AG08396 (cell line): ENCODE measurements around the gene ADGRL2.

Experiments
- DNase-seq: peaks from one replicate; pipeline ENCODE4 v3.0.0; 2012; ENCODE audit warnings: low spot score, mixed read lengths

Gene ADGRL2

DNA sequence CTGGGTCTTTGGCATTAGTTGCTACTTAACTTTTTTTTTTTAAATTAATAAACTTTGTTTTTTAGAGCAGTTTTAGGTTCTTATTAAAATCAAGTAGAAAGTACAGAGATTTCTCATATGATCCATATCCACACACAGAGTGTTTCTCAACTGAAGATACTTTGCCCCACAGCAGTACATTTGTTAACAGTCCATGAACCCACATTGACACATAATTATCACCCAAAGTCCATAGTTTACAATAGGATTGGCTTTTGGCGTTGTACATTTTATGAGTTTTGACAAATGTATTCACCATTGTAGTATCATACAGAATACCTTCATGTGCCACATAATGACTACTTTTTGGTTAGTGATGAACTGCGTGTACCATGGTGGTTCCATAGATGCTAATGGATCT, 106.8 kb downstream of the ADGRL2 start:
- DNase-seq = no peak

DNA sequence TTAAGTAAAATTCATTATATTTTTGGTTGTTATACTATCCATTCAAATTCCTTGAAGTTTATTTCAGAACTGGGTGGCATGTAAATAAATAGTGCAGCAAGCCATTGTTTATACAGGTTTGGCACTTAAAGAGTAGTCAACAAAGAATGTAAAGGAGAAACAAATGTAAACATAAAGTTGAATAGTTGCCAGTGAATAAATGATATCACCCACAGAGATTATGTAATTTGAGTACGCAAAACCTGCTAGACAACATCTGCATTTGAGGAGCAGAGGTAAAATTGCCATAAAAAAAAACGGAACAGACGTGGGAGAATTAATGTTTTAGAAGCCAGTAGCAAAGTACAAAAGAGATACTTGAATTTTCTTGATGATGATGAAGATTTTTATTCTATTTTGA, 111.6 kb downstream of the ADGRL2 start:
- no peak for DNase-seq

DNA sequence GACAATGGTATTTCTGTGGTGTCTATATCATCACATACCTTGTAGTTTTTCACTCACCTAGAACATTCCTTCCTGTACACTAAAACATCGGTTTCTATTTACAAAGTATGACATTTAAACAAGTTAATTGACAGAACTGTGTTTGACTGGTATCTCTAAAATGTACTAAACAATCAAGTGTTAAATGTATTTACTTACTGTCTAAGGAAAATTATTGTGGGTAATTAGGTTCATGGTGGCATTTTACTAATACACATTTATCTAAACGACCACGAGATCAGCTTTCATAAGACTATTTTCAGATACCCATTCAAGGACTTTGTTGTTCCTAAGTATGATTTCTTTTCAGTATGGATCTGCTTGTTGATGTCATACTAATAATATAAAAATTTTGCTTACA, 115.2 kb downstream of the ADGRL2 start:
- no peak for DNase-seq

DNA sequence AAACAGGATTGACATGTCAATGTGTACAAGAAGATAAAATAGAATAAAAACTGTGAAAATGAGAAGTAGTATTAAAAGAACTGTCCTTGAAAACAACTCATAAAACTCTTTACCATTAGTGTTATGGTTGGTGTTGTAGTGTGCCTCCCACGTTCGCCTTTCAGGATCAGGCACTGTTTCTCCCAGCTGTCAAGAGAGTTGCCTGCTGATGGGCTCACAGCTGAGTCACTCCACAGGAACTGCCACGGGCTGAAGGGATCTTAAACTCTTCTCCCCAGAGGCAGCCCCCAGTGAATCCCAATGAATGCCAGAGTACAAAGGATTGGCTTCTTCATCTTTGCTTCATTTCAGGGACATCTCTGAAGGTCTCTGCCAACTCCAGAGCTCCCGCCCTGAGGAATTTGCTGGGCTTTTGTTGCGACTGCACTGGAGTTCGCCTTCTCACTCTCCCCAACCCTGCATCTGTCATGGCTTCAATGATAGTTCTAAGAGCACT, 119.6 kb downstream of the ADGRL2 start:
- DNase-seq = peak; percentile 18

DNA sequence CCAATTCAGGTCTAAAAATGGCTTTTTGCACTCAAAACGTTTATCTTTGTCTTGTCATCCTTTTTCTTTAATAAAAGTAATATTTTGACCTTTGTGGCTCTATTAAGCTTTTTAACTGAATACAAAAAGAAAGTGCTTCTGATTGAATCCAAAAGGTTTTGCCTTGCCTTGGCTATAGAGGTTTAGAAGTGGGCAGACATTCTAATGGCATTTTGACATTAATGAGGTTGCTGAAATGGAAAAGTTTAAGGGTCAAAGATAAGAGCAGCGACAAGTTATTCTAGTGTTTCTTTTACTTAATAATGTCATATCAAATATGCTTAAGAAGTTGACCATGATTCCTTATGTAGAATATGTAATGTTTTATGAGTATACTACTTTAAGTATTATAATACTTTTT, 120.2 kb downstream of the ADGRL2 start:
- DNase-seq = no peak

DNA sequence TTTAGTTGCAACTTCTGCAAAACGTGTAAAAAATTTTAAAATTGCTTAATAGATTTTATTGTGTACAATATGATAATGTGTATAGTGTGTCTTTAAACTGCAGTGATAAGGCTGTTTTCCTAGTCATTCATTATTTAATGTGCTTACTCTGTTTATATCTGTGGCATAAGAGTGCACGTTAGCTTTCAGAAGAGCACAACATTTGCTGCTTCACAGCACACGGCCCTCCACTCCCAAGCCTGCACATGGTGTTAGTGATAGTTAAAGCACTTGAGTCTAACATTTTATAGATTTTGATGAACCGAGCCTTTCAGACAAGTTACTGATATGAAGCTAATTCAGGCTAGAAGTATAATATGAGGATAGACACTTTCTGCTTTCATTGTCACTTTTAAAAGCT, 120.6 kb downstream of the ADGRL2 start:
- no peak for DNase-seq

DNA sequence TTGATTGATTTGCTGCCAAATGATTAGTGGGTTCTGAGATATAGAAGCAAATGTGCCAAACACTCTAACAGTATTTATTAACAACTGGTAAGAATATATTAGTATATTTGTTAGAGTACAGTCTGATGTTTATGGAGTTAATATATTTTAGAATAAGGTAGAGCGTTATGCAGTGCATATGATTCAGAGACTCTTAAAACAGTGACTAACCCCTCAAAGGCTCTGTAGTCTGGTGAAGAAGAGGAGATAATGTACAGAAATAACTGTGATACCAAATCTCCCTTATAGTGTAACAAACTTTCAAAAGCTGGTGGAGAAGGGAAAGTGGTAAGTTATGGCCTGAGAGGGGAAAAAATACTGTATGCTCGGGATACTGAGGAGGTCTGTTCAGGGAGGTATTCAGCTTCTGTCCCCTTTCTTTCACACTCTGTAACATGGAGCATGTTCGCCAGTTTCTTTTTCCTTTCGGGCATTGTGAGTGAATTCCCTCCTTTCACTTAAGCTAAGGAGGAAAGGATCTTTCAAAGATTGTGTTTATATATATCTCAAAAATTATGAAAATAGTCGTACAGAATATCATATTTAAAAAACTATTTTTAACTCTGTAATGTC, 121.2 kb downstream of the ADGRL2 start:
- DNase-seq = no peak

DNA sequence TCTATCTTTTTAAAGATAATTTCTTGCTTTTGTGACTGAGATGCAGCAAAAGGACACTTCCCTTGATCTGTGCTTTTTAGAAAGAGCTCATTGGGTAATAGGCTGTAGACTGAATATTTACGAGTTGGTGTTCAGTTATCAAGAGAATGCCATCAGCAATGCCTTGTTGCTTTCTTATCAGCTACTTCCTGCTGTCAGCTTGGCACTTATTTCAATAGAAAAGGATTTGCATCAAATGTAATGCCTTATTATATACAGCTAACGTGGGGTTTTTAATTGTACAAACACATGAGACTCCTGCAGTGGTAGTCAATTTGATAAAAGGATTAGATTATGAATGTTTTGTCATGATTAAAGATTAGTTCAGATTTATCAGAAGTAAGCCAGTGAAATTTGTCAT, 122.2 kb downstream of the ADGRL2 start:
- no peak for DNase-seq

DNA sequence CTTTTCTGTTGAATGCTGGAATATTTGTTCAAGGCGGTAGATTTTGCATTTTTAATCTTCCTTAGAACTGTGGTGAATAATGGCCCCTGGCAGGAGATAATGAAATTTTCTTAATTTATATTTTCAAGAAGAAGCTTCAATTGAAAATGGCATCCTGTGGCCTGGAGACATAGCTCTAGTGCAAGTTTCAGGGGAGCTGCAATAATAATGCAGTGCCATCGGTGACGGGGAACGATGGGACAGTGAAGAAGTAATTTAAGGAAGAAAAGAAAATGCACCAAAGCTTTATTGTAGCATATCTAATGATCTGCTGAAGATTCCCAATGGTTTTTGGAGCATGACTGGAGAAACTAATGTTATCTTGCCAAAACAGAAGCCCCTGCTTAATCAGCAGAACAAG, 128.4 kb downstream of the ADGRL2 start:
- no peak for DNase-seq

DNA sequence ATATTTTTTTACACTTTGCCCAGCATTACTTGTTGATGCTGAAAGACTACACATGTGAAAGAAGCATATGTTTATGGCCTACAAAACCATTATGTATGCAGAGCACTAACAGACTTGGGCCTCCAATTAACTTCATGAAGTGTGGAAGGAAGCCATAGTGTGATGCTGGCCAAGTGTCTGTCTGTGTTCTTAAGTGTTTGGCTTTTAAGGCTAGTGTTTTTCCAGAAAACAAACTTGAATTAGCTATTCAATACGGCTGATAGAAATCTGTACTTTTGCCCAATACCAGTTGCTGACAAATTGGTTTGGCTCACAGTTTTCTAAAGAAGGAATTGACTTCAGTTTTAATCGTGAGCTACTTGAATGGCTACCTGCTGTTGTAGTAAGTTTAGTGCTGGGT, 136.1 kb downstream of the ADGRL2 start:
- no peak for DNase-seq

DNA sequence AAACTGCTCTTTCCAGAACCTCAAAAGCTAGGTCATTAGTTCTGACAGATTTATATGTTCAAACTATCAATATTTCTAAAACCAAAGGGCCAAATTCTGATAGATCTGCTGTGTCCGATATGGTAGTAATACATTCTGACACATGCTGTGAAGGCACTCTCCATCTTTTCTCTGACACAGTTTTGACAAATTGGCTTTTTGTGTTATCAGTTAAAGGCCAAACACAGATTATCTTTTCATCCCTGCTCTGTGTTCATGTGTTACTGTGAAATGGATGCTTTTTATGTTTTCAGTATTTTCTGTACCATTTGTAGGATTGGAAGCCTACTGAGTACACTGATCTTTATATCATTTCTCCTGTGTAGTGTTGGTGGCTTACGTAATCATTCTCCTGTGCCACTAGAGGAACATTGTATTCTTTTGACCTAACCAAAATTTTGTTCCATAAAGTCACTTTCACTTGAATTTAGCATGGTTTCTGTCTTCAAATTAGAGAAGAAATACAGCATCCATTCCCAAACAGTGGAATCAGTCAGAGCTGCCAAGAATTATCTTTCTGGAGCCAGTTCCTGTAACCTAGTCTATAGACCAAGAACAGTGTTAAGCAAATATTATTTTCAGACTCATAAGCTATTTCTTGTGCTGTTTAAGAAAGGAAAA, 137.2 kb downstream of the ADGRL2 start:
- no peak for DNase-seq

DNA sequence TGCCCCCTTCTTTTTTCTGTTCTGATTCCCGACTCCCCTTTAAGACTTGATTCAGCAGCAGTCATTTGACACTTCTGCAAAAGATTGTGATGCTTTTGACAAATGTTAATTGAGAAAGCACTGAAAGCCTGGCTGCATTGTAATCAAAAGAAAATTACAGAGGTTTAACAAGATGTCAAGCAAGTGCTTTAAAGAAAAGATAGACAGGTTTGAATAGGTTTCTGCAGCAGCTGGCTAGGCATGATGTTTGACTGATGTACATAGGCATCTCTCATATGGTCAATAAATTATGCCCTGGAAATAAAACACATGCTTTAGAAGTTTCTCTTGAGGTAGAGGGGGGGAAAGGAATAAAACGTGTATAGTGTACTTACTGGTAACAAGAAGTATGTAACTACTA, 147.8 kb downstream of the ADGRL2 start:
- no peak for DNase-seq

DNA sequence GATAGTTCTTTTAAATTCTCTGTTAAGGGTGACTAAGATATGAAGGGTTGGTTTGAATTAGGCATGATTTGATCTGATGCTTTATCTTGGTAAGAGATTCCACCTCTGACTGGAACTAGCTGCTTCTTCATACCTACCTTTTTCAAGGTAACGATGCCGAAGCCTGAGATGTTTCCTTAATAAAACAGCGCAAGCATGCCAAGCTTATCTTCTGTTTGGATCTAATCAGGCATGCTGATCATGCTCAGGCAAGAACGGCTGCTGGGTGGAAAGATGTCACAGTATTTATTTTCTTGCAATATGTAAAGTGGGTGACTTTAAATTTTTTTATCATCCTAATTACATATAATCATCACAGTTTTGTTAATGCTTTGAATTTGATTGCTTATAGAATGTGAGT, 148.7 kb downstream of the ADGRL2 start:
- no peak for DNase-seq

DNA sequence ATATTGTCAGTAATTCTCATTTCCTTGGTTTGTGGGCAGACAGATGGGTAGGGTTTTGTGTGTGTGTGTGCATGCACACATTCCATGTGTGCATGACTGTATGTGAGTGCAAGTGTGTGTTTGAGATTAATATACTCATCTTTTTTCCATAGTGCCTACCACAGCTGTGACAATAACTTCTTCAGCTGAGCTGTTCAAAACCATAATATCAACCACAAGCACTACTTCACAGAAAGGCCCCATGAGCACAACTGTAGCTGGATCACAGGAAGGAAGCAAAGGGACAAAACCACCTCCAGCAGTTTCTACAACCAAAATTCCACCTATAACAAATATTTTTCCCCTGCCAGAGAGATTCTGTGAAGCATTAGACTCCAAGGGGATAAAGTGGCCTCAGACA, 149.3 kb downstream of the ADGRL2 start:
- no peak for DNase-seq

DNA sequence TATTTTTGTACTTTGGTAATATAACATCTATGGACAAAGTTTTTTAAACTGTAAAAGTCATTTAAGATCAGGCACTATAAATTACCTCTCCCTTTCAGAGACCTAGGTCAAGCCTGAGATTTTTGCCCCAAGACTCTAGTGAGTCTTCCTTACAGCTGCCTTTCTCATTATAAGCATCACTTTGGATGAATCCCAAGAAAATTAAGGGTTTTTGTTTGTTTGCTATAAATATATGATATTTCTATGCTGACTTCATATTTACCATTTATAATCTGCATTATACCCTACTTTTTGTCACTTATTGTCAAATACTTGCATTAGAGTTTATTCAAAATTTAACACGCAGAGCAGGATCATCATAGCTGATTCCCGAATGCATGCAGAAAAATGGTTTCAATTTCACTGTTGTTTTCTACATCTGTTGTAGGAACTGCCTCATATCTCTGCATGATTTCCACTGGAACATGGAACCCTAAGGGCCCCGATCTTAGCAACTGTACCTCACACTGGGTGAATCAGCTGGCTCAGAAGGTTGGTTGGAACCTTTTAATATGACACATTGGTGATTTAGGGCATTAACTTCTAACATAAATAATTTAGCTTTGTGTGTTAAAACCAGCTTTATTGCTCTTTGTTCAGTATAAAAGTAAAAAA, 150.0 kb downstream of the ADGRL2 start:
- DNase-seq = no peak

DNA sequence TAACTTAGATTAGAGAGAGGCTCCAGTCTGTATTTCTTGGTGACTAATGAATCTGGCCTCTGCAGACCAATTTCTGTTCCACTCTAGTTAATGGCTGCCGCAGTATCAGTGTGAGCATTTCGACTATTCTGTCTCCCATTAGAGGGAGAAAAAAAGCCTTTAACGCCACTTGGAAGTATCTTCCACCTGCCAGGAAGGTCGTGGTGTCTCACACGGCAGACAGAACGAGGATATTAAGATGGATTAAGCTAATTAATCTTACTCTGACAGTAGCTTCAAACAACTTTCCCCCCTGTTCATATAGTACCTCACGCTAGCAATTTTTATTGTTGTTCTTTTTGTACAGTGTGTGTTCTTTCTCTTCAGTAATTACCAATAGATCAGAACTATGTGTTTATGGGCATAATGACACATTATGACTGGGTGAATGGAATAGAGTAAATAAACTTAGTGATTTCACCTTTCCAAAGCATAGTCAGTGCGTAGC, 153.8 kb downstream of the ADGRL2 start:
- no peak for DNase-seq

DNA sequence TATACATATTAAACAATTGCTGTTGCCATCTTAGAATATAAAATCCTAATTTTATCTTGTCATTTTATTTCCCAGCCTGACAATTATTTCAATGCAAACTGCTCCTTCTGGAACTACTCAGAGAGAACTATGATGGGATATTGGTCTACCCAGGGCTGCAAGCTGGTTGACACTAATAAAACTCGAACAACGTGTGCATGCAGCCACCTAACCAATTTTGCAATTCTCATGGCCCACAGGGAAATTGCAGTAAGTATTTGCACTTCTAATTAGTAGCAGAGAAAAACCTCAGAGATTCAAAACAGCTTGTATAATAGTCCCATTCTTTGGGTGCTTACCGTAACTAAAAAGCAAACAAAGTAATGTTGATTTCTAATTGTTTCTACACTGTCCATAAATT, 167.2 kb downstream of the ADGRL2 start:
- no peak for DNase-seq

DNA sequence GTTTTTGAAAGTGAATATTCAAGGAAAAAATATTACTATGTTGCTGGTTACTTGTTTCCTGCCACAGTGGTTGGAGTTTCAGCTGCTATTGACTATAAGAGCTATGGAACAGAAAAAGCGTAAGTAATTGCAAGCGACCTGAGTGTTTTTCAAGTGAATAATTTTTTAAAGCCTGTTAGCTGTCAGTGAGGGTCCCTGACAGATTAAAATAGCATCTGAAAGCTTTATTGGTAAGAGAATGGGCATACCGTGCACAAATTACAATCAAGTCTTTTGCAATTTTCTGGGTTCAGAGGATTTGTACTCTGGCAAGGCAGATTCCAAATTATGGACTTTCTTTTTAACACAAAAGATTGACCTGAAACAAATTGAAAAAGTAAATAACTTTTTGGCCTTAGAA, 169.7 kb downstream of the ADGRL2 start:
- no peak for DNase-seq

DNA sequence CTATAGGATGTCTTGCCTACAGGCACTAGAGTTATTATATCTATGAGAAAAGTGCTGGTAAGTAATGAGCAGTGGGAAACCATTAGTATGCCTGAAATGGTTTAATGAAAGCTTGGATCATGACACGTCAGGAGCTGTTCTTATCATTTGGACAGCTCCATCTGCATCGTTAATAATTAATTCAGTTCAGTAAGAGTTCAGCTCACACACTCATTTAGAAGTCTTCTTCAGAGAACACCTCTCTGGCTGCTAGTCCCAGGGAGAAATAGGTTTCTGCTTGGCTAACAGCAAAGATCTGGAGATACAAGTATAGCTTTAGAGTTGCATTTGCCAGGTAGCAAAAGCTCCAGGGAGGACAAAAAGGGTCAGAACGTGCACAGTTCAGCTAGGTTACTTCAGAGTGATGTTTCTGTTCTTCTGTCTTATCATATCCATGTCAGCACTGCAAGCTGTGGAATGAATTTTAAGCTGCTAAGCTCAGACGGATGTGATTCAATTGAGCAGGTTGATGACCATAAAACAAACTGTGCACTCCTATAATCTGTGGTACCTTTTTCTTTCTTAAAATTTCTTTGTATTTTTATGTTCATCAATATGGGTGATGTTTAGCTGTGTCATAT, 173.6 kb downstream of the ADGRL2 start:
- DNase-seq = no peak

DNA sequence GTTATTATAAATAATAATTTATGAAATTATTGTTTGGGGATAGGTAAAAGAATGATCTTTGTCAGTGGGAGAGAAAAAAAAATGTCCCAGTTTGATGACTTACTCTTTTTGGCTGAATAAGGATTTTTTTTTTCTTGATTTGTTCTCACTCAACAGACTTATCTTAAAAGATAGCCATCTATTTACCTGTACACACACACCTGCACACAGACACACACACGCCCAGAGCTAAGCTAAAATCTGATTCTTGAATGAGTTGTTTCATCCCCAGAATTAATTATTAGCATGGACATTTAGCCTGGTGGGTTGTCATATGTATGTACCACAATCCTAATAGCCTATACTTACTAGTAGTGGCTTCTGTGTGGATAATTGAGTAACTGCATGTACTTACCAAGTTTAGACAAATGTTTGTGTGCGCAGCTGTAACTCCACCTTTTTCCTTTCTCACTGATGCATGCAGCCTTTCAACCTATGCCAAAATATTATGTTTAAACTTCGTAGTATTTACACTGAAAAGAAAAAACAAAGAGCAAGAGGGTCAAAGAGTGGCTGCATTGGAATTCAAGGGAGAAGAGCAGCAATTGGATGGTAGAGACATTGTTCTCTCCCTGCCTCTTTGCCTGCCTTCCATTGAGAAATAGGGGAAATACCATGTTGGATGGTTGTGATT, 174.3 kb downstream of the ADGRL2 start:
- no peak for DNase-seq

DNA sequence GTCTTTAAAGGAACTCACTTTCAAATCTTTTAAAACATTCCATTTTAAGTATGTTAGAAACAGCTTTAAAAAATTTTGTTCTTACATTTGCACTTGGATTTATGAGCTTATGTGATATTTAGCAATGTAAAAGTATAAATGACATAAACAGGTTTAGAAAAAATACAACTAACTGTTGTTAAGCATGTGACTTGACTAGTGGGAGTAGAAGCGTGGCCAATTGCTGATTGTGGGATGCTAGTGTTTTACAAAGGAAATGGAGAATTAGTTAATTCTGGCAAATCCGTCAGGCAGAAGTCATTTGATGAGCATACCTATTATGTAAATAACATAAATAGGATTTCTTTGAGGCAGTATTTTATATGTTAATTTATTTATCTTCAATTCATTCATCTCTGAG, 175.8 kb downstream of the ADGRL2 start:
- DNase-seq = no peak

DNA sequence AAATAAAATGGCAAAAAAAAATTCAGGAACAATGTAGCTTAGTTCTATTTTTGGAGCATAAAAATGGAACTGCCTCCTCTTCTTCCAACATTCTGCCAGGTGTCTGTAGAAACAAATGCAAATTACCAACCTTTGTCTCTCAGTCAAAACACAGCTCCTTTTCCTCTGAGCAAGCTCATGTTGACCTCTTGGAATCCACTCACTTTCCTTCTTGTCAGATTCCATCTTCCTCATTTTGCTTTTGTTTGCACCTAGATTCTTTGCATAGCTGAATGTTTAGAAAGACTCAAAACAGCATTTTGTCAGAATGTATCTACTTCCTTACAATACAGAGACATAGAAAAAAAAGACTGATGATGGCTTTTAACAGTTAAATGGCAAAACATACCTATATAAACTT, 178.2 kb downstream of the ADGRL2 start:
- no peak for DNase-seq
